Measurements from ENCODE around the gene CACNA1C.

The CACNA1C gene

GRCh38 chr12:2264651-2265232, 212.0 kb downstream of the CACNA1C start:
- Histone ChIP-seq H3K36me3 (ENCODE audit: control insufficient read depth in 4 of 4, insufficient read depth in 4 of 4, low read length in 3 of 4) (no peaks in the 10 kb centered on the region), H3K27me3 (replicated peaks in 2 of 5; ENCODE audit: control insufficient read depth in 4 of 5, insufficient read depth in 5 of 5, low read length in 4 of 5) (no peaks in the 10 kb centered on the region), H3K4me1 (ENCODE audit: control extremely low read depth in 1 of 4, control insufficient read depth in 4 of 4, insufficient read depth in 4 of 4, low read length in 3 of 4) (peaks cover 0 to 15% (median 8%) of the 10 kb centered on the region in 4 experiments), H3K27ac (ENCODE audit: insufficient read depth in 1 of 2, low read depth in 1 of 2, low read length in 2 of 2, poor library complexity in 1 of 2, severe bottlenecking in 2 of 2) (no peak overlapping the region), H3K4me3 (ENCODE audit: control insufficient read depth in 1 of 7, extremely low read depth in 1 of 7, insufficient read depth in 4 of 7, low read depth in 2 of 7, low read length in 6 of 7) (no peak overlapping the region), H3K9me3 (ENCODE audit: control extremely low read depth in 1 of 5, control insufficient read depth in 4 of 5, insufficient read depth in 2 of 5, low read depth in 1 of 5, low read length in 4 of 5) (no peaks in the 10 kb centered on the region)
- ChIA-PET POLR2A (no interaction called here), CTCF (interaction anchor here (0.5 to 1.5 kb wide), 3 partner anchors 19 to 96 kb away, joined by 3 to 4 read pairs (median 4); no protein-coding TSS in a partner anchor)
- 98% methylated on average over 4 of the region's 6 CpGs for WGBS (ENCODE audit: insufficient coverage)
- DNase-seq: no peak

- 92% methylated on average over 7 of the region's 9 CpGs for WGBS (ENCODE audit: insufficient coverage)
- Histone ChIP-seq H3K36me3 (ENCODE audit: control insufficient read depth in 4 of 4, insufficient read depth in 4 of 4, low read length in 3 of 4) (no peaks in the 10 kb centered on the region), H3K27me3 (replicated peaks in 2 of 5; ENCODE audit: control insufficient read depth in 4 of 5, insufficient read depth in 5 of 5, low read length in 4 of 5) (no peaks in the 10 kb centered on the region), H3K27ac (ENCODE audit: insufficient read depth in 1 of 2, low read depth in 1 of 2, low read length in 2 of 2, poor library complexity in 1 of 2, severe bottlenecking in 2 of 2) (no peak overlapping the region), H3K4me3 (ENCODE audit: control insufficient read depth in 1 of 7, extremely low read depth in 1 of 7, insufficient read depth in 4 of 7, low read depth in 2 of 7, low read length in 6 of 7) (no peak overlapping the region), H3K9me3 (ENCODE audit: control extremely low read depth in 1 of 5, control insufficient read depth in 4 of 5, insufficient read depth in 2 of 5, low read depth in 1 of 5, low read length in 4 of 5) (no peaks in the 10 kb centered on the region), H3K4me1 (ENCODE audit: control extremely low read depth in 1 of 4, control insufficient read depth in 4 of 4, insufficient read depth in 4 of 4, low read length in 3 of 4) (peaks cover 0 to 6% (median 2%) of the 10 kb centered on the region in 4 experiments)
- no peak for DNase-seq
- ChIA-PET POLR2A (no interaction called here), CTCF (interaction anchor here (0.5 to 1.5 kb wide), 3 partner anchors 11 to 96 kb away, joined by 3 to 4 read pairs (median 4); no protein-coding TSS in a partner anchor)
Observed at GRCh38 chr12:2265461-2266167, 212.8 kb downstream of the CACNA1C start.

- Histone ChIP-seq H3K4me3 (ENCODE audit: control insufficient read depth in 1 of 7, extremely low read depth in 1 of 7, insufficient read depth in 4 of 7, low read depth in 2 of 7, low read length in 6 of 7) (no peak overlapping the region), H3K27me3 (replicated peaks in 2 of 5; ENCODE audit: control insufficient read depth in 4 of 5, insufficient read depth in 5 of 5, low read length in 4 of 5) (no peaks in the 10 kb centered on the region), H3K27ac (ENCODE audit: insufficient read depth in 1 of 2, low read depth in 1 of 2, low read length in 2 of 2, poor library complexity in 1 of 2, severe bottlenecking in 2 of 2) (no peak overlapping the region), H3K9me3 (ENCODE audit: control extremely low read depth in 1 of 5, control insufficient read depth in 4 of 5, insufficient read depth in 2 of 5, low read depth in 1 of 5, low read length in 4 of 5) (no peaks in the 10 kb centered on the region), H3K4me1 (ENCODE audit: control extremely low read depth in 1 of 4, control insufficient read depth in 4 of 4, insufficient read depth in 4 of 4, low read length in 3 of 4) (peaks cover 0 to 6% (median 2%) of the 10 kb centered on the region in 4 experiments), H3K36me3 (ENCODE audit: control insufficient read depth in 4 of 4, insufficient read depth in 4 of 4, low read length in 3 of 4) (no peaks in the 10 kb centered on the region)
- ChIA-PET POLR2A (no interaction called here), CTCF (interaction anchor here (0.5 to 1.5 kb wide), 3 partner anchors 10 to 746 kb away, joined by 3 read pairs; no protein-coding TSS in a partner anchor)
- no peak for DNase-seq
- 96% methylated on average over 8 of the region's 13 CpGs for WGBS (ENCODE audit: insufficient coverage)
Observed at GRCh38 chr12:2266666-2267620, 214.2 kb downstream of the CACNA1C start.

GRCh38 chr12:2267703-2268470, 215.1 kb downstream of the CACNA1C start:
- H3K27ac ChIP-seq (ENCODE audit: insufficient read depth in 1 of 2, low read depth in 1 of 2, low read length in 2 of 2, poor library complexity in 1 of 2, severe bottlenecking in 2 of 2): no peak overlapping the region
- H3K9me3 ChIP-seq (ENCODE audit: control extremely low read depth in 1 of 5, control insufficient read depth in 4 of 5, insufficient read depth in 2 of 5, low read depth in 1 of 5, low read length in 4 of 5): no peaks in the 10 kb centered on the region
- H3K4me1 ChIP-seq (ENCODE audit: control extremely low read depth in 1 of 4, control insufficient read depth in 4 of 4, insufficient read depth in 4 of 4, low read length in 3 of 4): peaks cover 0 to 6% (median 2%) of the 10 kb centered on the region in 4 experiments
- H3K4me3 ChIP-seq (ENCODE audit: control insufficient read depth in 1 of 7, extremely low read depth in 1 of 7, insufficient read depth in 4 of 7, low read depth in 2 of 7, low read length in 6 of 7): no peak overlapping the region
- CTCF ChIA-PET: interaction anchor here (1.5 kb wide), 1 partner anchor 16 kb away, joined by 3 read pairs; no protein-coding TSS in a partner anchor
- H3K27me3 ChIP-seq (replicated peaks in 2 of 5; ENCODE audit: control insufficient read depth in 4 of 5, insufficient read depth in 5 of 5, low read length in 4 of 5): no peaks in the 10 kb centered on the region
- H3K36me3 ChIP-seq (ENCODE audit: control insufficient read depth in 4 of 4, insufficient read depth in 4 of 4, low read length in 3 of 4): no peaks in the 10 kb centered on the region
- POLR2A ChIA-PET: no interaction called here
- WGBS (ENCODE audit: insufficient coverage): 98% methylated on average over 10 of the region's 13 CpGs
- DNase-seq: no peak

GRCh38 chr12:2268471-2269286, 215.9 kb downstream of the CACNA1C start:
- Histone ChIP-seq H3K9me3 (ENCODE audit: control extremely low read depth in 1 of 5, control insufficient read depth in 4 of 5, insufficient read depth in 2 of 5, low read depth in 1 of 5, low read length in 4 of 5) (no peaks in the 10 kb centered on the region), H3K27ac (ENCODE audit: insufficient read depth in 1 of 2, low read depth in 1 of 2, low read length in 2 of 2, poor library complexity in 1 of 2, severe bottlenecking in 2 of 2) (no peak overlapping the region), H3K27me3 (replicated peaks in 2 of 5; ENCODE audit: control insufficient read depth in 4 of 5, insufficient read depth in 5 of 5, low read length in 4 of 5) (no peaks in the 10 kb centered on the region), H3K4me1 (ENCODE audit: control extremely low read depth in 1 of 4, control insufficient read depth in 4 of 4, insufficient read depth in 4 of 4, low read length in 3 of 4) (peaks cover 0 to 6% (median 2%) of the 10 kb centered on the region in 4 experiments), H3K4me3 (ENCODE audit: control insufficient read depth in 1 of 7, extremely low read depth in 1 of 7, insufficient read depth in 4 of 7, low read depth in 2 of 7, low read length in 6 of 7) (no peak overlapping the region), H3K36me3 (ENCODE audit: control insufficient read depth in 4 of 4, insufficient read depth in 4 of 4, low read length in 3 of 4) (no peaks in the 10 kb centered on the region)
- DNase-seq: no peak
- ChIA-PET POLR2A (no interaction called here), CTCF (no interaction called here)
- 89% methylated on average over 17 of the region's 18 CpGs for WGBS (ENCODE audit: insufficient coverage)

GRCh38 chr12:2270846-2271245, 218.1 kb downstream of the CACNA1C start:
- Histone ChIP-seq H3K4me1 (ENCODE audit: control extremely low read depth in 1 of 4, control insufficient read depth in 4 of 4, insufficient read depth in 4 of 4, low read length in 3 of 4) (no peaks in the 10 kb centered on the region), H3K27ac (ENCODE audit: insufficient read depth in 1 of 2, low read depth in 1 of 2, low read length in 2 of 2, poor library complexity in 1 of 2, severe bottlenecking in 2 of 2) (no peak overlapping the region), H3K4me3 (ENCODE audit: control insufficient read depth in 1 of 7, extremely low read depth in 1 of 7, insufficient read depth in 4 of 7, low read depth in 2 of 7, low read length in 6 of 7) (no peak overlapping the region), H3K27me3 (replicated peaks in 2 of 5; ENCODE audit: control insufficient read depth in 4 of 5, insufficient read depth in 5 of 5, low read length in 4 of 5) (no peaks in the 10 kb centered on the region), H3K36me3 (ENCODE audit: control insufficient read depth in 4 of 4, insufficient read depth in 4 of 4, low read length in 3 of 4) (no peaks in the 10 kb centered on the region), H3K9me3 (ENCODE audit: control extremely low read depth in 1 of 5, control insufficient read depth in 4 of 5, insufficient read depth in 2 of 5, low read depth in 1 of 5, low read length in 4 of 5) (no peaks in the 10 kb centered on the region)
- 100% methylated on average over 3 of the region's 6 CpGs for WGBS (ENCODE audit: insufficient coverage)
- DNase-seq: no peak
- POLR2A ChIA-PET: no interaction called here
- CTCF ChIA-PET: interaction anchor here (0.6 kb wide), 1 partner anchor 8 kb away, joined by 3 read pairs; no protein-coding TSS in a partner anchor

All from common myeloid progenitor, CD34-positive (primary cell).